HUDEP-2 (cell line): ENCODE data around the gene SLC12A2.
A peak's percentile ranks its signal among the peaks of the same experiment; 100 is the strongest.

Experiments used
- DNase-seq, 76 experiments: peaks; one replicate each; lab custom pipeline; 2025; ENCODE audit not compliant: unreplicated experiment in 76 of 76; lab: John Stamatoyannopoulos, UW

SLC12A2 gene

DNA sequence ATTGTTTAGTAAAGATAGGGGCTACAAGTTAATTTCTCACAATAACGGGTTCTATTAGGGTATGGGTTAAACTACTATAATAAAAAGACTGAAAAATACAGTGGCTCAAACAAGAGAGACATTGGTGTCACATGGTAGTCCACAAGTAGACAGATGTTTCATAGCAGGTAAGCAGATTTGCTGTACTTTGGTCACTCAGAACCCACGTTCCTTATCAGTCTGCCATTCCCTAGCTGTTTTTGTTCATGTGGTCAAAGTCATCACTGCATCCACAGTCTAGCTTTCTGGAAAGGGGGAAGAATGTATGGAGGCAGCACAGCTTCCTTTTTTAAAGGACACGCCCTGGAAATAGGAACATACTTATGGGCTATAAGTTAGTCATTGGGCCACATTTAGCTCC is 73.0 kb downstream of the SLC12A2 start:
- no peak for DNase-seq

GRCh38 chr5:128158342-128158741 is 74.8 kb downstream of the SLC12A2 start:
- DNase-seq, result no peak

GRCh38 chr5:128163991-128164390 is 80.4 kb downstream of the SLC12A2 start:
- DNase-seq, result no peak

GRCh38 chr5:128169401-128170017 is 85.9 kb downstream of the SLC12A2 start:
- no peak for DNase-seq

- no peak for DNase-seq
Measured at GRCh38 chr5:128172102-128172501, 88.5 kb downstream of the SLC12A2 start.

DNA sequence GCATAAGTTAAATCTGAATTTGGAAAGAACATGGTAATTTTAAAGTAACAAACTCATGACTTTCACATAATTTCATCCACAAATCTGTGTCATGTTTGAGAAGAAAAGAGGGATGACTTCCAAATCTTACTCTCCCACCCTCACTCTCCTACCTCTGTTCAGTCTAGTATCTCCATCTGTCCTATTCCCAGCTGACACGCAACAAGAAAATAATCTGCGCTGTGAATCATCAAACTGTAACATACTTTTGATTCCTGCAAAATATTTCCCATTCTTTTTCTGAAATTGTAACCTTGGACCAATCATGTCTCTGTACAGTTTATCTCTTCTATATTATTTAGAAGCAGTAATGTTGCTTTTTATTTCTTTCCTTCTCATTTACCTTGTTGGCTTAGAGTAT is 91.4 kb downstream of the SLC12A2 start:
- no peak for DNase-seq

DNA sequence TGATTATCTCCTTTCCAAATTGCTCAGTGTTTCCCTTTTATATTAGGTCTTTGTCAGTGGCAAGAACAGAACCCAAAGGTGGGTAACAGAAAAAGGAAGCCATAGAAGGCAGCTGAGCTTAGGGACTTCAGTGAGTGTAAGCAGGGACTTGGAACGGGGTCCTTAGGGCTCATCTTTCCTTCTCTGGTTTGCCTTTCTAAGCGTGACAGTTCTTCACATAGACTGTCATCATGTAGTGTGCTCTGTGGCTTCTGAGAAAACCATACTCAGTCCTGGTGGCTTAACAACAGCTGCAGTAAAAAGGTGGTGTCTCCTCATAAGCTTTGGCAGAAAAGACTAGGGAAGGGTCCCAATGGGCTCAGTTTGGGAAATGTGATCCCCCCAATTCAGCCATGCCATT is 108.8 kb downstream of the SLC12A2 start:
- no peak for DNase-seq

DNA sequence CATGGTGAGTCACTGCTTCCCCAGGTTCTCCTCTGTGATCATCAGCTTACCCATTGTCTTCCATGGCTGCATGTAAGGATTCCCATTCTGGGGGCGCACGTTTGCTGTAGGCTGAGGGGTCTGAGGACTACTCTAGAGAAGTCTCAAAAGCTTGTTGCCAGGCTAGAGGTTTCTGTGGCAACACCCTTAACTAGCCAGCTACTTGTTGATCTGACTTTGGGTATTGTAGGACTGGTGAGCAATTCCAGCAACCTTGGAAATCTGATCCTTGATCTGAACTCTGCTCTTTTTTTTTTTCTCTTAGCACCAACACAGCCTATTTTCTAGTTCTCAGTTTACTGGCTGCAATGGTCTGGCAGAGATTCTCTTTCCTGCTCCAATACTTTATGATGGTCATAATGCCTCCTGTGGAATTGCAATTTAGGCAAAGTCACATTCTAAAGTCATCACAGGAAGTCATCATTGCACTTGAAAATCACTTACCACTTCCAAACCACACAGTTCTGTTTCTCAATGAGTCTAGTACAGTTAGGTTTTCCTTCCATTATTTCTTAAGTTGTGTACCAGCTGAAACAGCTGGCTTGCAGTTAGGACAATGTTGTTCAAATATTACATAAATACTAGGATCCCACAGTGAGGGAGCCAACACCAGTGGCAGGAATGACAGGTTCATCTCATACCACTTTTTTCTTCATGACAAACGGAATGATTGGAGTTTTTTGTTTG is 110.3 kb downstream of the SLC12A2 start:
- no peak for DNase-seq

DNA sequence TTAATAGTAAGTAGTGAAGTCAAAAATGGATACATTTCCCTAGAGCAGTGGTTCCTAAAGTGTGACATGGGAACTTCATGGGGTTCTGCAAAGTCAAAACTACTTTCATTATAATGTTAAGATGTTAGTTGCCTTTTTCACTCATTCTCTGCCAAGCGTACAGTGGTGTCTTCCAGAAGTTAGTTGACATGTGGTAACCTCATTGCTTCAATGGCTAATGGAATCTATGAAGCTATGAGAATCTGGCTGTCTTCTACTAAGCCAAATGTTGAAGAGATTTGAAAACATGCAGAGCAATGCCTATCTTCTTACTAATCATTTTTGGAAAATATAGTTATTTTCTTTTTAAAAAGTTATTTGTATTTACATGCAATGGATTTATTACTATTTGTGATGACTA is 111.8 kb downstream of the SLC12A2 start:
- DNase-seq, result no peak

DNA sequence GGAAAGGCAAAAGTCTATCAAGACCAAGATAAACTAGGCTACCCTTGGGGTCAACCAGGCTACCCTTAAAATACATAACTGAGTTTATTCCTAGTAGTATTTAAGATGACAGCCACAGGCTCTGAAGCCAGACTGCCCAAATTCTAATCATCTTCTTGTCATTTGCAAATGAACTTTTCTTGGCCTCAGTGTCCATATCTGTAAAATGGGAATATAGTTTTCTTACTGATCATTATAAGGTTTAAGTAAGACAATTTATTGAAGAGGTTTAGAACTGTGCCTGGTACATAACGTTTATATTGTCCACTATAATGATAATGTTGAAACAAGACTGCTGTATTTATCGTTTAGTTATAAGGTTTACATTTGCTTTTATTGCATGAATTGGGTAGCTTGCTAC is 112.5 kb downstream of the SLC12A2 start:
- DNase-seq, result no peak

GRCh38 chr5:128196791-128197190 is 113.2 kb downstream of the SLC12A2 start:
- no peak for DNase-seq

DNA sequence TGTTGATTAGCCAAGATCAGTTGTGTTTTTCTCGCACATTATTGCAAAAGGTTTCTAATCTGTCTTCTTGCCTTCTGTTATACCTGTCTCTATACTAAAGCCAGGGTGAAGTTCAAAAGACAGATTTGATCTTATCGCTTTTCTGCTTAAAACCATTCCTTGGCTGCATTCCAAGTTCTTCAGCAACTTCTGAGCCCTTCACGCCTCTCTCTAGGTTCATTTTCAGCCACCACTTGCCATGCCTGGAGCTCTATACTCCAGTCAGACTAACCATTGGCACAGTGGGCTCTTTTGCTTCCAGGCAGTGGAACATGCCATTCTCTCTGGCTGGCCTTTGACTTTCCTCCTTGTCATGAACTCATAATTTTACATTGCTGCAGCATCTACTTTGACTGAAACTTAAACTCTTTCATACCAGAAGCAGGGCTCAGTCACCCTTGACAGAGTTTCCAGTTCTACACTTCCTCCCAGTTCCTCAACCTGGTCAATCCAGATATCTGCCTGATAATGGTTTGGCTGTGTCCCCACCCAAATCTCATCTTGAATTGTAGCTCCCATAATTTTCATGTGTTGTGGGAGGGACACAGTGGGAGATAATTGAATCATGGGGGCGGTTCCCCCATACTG is 114.4 kb downstream of the SLC12A2 start:
- DNase-seq, result no peak

GRCh38 chr5:128199104-128199503 is 115.5 kb downstream of the SLC12A2 start:
- no peak for DNase-seq

DNA sequence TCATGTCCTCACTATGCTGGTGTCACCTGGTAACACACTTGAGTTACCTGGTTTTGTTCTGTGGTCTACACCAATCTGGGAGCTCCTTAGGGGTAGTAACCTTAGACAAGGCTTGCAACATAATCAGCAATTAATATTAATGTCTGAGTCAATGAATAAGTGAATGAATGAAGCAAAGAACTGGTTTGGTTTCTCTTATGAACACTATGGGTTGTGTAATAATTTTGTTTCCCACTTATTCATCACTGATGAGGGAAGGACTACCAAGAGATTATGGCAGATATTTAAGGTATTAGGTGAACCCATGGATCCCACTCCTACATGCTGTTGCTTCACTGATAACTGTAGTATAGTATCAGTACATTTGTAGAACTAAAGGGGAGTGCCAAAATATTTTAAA is 116.0 kb downstream of the SLC12A2 start:
- no peak for DNase-seq

DNA sequence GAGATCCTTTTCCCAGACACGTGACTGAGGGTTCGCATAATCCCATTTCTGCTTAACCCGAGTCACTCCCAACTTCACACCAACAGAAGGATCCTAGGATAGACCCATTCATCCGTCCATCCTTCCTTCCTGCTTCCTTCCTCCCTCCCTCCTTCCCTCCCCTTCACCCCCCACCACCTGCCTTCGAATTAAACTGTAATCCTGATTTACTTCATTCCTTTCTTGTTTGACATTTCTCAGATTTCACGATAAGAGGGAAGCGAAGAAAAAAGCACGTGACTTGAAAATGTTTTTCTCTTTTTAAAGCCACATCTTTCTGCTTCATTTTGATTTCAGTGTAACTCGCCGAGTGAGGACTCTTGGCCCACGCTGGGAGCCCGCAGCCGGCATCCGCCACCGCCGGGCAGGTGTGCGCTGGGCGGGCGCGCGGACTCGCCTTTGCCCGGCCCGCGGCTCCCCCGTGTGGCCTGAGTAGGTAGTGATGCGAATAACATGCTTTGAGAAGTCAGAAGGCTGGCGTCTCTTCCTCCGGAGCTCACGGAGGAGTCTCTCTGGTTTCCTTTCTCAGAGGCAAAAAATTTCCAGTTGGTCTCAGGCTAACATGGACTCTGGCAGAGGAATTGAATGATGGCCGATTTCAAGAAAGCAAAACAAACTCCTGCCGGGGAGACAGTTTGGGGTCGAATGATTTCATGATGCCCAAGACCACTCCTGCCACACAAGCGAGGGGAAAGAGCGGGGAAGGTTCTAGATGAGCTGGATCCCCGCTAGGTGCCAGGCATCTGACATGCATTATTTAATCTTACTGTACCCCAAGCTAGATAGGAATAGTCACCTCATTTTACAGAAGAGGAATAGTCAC is 117.7 kb downstream of the SLC12A2 start:
- DNase-seq, result peak in 60 of 76 experiments; percentile 2 to 67 (median 40)

DNA sequence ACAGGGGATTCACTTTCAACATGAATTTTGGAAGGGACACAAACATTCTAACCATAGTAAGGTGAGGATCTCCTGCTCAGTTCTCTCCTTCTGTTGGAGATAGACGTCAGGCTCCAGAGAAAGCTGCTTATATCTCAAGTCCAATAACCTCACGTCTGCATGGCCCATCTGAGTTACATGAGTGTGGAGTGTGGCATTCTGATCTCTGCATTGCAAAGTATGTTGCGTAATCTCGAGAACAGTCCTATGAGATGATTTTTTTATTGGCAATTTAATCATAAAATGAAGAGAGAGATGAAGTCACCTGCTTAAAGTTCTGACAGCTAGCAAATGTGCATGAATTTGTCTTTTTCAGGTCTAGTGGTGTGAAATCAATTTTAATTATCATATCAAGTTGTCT is 118.8 kb downstream of the SLC12A2 start:
- DNase-seq, result no peak

DNA sequence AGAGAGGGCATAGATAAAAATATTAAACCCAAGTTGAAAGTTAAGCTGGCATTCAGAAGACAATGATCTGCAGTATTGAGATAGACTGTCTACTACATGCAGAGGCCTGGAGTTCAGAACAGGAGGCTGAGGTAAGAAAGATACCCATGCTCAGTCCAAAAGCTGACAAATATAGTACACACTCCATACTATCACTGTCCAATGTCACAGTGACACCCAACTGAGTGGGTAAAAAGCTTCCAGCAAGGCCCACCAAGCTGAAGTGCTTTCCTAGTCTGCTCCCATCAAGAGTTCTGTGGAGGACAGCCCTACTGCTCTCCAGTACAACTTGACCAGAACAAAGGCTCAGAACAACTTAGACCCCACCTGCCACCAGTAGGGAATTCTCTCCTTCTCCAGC is 124.9 kb downstream of the SLC12A2 start:
- DNase-seq, result no peak

DNA sequence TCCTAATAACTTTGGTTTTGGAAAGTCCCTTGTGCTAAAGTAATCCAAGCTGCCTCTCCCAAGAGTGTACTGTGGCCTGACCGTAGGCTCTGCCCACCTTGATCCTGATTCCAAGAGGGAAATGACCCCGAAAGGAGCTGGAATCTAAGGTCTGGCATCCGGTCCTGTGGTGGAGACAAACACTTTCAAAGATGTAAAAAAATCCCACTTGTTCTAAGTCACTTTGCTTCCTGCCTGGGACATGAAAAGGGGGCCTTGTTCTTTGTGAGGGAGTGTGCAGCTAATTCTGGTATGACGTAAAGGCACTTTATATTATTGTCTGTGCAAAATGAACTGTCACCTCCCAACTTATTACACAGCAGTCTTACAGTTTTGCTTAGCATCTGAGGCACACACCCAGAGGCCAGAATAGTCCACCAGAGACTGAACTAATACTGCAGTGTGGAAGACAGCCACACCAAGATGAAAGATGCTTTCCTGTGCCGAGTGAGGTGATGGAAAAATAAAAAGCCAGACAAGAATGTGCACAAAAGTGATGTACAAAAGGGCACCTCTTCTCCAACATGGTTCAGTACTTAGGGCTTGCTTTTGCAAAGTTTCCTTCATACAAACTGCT is 128.7 kb downstream of the SLC12A2 start:
- no peak for DNase-seq

GRCh38 chr5:128213340-128213739 is 129.8 kb downstream of the SLC12A2 start:
- DNase-seq, result peak in 35 of 76 experiments; percentile 0 to 66 (median 15)

- DNase-seq, result no peak
Measured at GRCh38 chr5:128213833-128214232, 130.3 kb downstream of the SLC12A2 start.

DNA sequence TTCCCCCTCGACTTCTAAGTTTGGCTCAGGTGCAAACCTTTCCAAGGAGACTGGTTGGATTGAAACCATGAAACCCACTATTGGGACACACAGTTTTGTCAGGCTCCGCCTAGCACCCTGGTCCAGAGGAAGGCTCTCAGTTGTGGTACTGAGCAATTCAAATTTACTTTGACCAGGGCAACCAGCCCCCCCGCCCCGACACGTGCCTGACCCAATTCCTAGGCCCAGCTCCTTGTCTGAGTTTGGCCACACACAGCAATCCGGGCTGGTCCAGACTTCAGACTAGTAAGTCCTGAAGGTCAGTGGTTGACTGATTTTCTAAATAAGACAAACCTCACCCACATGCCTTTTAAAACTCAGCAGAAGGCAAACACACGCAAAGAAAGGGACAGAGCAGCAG is 132.7 kb downstream of the SLC12A2 start:
- DNase-seq, result no peak
